ENCODE results near the gene PNPLA7.
A peak's percentile ranks its signal among the peaks of the same experiment; 100 is the strongest.
"Not testable (repeated sequence)": the region's sequence is repeated elsewhere in the genome, so short reads cannot be mapped to it uniquely, and the experiment has no call there.

Gene PNPLA7

GRCh38 chr9:137476856-137477255, 73.3 kb downstream of the PNPLA7 start:
- DNase-seq, result no peak

GRCh38 chr9:137475666-137476065, 74.5 kb downstream of the PNPLA7 start:
- DNase-seq, result no peak

- no peak for DNase-seq
Measured at GRCh38 chr9:137474271-137474670, 75.9 kb downstream of the PNPLA7 start.

- no peak for DNase-seq
Measured at GRCh38 chr9:137470785-137471184, 79.4 kb downstream of the PNPLA7 start.

GRCh38 chr9:137467896-137468295, 82.3 kb downstream of the PNPLA7 start:
- DNase-seq, result no peak

- DNase-seq, result no peak
Measured at GRCh38 chr9:137467161-137467581, 83.0 kb downstream of the PNPLA7 start.

- DNase-seq, result not testable (repeated sequence)
Measured at GRCh38 chr9:137466389-137467085, 83.7 kb downstream of the PNPLA7 start.

- no peak for DNase-seq
Measured at GRCh38 chr9:137465720-137466388, 84.3 kb downstream of the PNPLA7 start.

GRCh38 chr9:137465000-137465719, 85.0 kb downstream of the PNPLA7 start:
- no peak for DNase-seq

GRCh38 chr9:137464291-137464999, 85.8 kb downstream of the PNPLA7 start:
- no peak for DNase-seq

GRCh38 chr9:137463931-137464290, 86.3 kb downstream of the PNPLA7 start:
- DNase-seq, result no peak

GRCh38 chr9:137462986-137463930, 86.9 kb downstream of the PNPLA7 start:
- no peak for DNase-seq

- peak in 1 of 2 experiments; percentile 20 for DNase-seq
Measured at GRCh38 chr9:137462396-137462985, 87.7 kb downstream of the PNPLA7 start.

- peak; percentile 88 to 91 for DNase-seq
Measured at GRCh38 chr9:137461663-137462395, 88.4 kb downstream of the PNPLA7 start.

- no peak for DNase-seq
Measured at GRCh38 chr9:137461316-137461662, 88.9 kb downstream of the PNPLA7 start.

- peak in 1 of 2 experiments; percentile 27 for DNase-seq
Measured at GRCh38 chr9:137460363-137461315, 89.6 kb downstream of the PNPLA7 start.

- no peak for DNase-seq
Measured at GRCh38 chr9:137459601-137460362, 90.4 kb downstream of the PNPLA7 start.

GRCh38 chr9:137459152-137459600, 91.0 kb downstream of the PNPLA7 start, which contains the start of gene NSMF:
NSMF (minus strand) TSS chr9:137459334; CDS start chr9:137459102, 232 bp downstream.
- peak; percentile 93 to 97 for DNase-seq

Data from activated T-cell treated with anti-CD3 and anti-CD28 coated beads, Interleukin-2, amount 50 U/mL, for 48 hours (primary cell).